Astrocyte of the cerebellum (primary cell): Measurements from ENCODE around the gene PIGS.

ENCODE experiments used
- DNase-seq: peaks from one replicate; pipeline ENCODE4 v3.0.0-alpha.2; 2011; ENCODE audit warnings: low read depth
- H3K4me3 ChIP-seq: 2 replicates; pipeline ENCODE4 v1.5.1; 2011; ENCODE audit warnings: mild to moderate bottlenecking, low read depth, low read length, moderate library complexity
- in situ Hi-C: cut with HindIII; loops from 2 replicates; pipeline ENCODE4 v1.10.0; 2017; ENCODE audit warnings: low sequenced_read_pairs
- TF ChIP-seq, protein P1 (sequence below): IDR thresholded peaks from 2 replicates; pipeline ENCODE4 v1.5.1; 2012; ENCODE audit warnings: low read length, low read depth, moderate library complexity, mild to moderate bottlenecking; ENCODE audit errors: missing control alignments

PIGS gene

DNA sequence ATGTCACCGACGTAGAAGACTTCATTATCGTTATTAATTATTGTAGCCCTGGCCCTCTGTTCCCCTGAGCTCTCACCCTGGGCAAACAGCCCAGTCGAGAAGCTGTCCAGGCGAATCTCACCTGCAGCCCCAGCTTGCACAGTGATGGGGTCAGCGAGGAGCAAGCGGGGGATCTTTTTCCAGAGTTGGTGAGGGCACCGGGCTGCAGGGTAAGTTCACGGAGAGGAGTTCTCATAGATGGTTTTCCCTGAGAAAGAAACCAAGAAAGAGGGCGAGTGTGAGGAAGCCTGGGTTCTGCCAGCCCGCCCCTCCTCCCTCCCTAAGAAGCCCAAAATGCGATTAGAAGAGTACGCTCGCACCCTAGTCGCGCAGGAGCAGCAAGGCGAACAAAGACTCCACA lies 27.1 kb upstream of the PIGS start:
- in situ Hi-C loops, result no loop called here
- TF ChIP-seq, protein P1, sequence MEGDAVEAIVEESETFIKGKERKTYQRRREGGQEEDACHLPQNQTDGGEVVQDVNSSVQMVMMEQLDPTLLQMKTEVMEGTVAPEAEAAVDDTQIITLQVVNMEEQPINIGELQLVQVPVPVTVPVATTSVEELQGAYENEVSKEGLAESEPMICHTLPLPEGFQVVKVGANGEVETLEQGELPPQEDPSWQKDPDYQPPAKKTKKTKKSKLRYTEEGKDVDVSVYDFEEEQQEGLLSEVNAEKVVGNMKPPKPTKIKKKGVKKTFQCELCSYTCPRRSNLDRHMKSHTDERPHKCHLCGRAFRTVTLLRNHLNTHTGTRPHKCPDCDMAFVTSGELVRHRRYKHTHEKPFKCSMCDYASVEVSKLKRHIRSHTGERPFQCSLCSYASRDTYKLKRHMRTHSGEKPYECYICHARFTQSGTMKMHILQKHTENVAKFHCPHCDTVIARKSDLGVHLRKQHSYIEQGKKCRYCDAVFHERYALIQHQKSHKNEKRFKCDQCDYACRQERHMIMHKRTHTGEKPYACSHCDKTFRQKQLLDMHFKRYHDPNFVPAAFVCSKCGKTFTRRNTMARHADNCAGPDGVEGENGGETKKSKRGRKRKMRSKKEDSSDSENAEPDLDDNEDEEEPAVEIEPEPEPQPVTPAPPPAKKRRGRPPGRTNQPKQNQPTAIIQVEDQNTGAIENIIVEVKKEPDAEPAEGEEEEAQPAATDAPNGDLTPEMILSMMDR, result no peak
- DNase-seq, result no peak
- peak overlapping the region; percentile 75 for H3K4me3 ChIP-seq

DNA sequence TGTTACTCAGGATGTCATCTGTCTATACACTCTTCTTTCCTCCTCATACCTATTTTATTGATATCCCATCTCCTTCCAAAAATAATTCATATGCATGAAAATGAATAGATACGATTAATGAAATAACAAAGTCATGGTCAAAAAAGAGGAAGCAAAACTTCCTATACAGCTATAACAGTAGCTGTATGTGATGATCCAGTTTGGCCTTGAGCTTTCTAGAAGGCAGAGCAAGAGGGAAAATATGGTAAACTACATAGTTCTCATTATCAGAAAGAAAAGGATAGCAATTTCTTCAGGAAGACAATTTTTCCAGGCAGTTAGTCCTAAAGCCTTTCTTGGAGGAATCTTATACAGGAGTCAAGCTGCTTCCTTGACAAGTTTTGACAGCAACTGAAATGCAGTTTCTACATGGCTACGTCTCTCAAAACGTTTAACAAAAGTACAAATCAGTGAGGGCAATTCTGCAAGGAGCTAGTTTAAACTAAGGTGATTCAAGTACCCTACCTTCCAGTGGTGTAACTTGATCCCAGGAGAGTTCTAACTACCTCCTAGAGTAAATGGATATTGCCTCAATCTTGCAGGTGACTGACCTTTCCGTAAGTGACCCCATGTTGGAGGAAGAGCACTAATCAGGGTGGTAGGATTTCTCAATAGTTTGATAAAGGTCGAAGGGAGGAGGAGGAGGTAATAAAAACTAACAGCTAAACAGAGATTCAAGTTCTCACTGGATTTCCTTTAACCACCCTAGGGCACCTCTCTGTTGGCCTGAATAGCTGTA lies 26.5 kb upstream of the PIGS start:
- H3K4me3 ChIP-seq, result peak overlapping the region; percentile 75
- DNase-seq, result no peak
- TF ChIP-seq, protein P1, result no peak
- in situ Hi-C loops, result no loop called here

DNA sequence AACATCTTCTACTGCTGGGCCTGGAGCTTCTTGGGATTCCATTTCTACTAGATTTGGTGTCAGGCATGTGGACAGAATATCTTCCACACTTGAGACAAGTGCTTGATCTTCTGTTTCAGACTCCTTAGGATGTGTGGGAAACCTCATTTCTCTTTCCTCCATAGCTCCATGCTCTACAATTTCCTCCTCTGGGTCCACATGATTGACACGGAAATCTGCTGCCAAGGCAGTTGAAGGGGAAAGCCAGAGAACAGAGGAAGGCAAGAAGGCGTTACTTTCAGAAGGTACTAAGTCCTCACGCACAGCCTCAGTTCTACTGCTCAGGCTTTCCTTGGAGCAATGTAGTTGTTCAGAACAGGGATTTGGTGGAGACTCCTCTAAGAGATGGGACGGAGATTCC lies 20.9 kb upstream of the PIGS start:
- TF ChIP-seq, protein P1, result no peak
- in situ Hi-C loops, result no loop called here
- no peak overlapping the region for H3K4me3 ChIP-seq
- DNase-seq, result no peak

DNA sequence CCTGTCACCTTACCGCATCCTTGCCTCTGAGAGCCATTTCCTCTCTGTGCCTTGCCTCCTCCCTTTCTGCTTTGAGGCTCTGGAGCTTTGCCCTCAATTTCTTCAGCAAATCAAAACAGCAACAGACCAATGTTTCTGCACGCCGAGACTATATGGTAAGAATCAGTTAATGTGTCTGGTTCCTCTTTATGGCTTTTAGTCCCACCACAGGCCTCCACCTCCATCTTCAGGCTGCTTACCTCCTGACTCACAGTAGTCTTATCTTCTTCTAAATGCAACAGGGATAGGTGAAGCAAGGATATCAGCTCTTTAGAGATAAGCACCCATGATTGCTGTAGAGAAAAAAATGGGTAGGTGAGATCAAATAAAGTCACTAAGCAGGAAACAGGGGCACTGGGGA lies 14.5 kb upstream of the PIGS start:
- H3K4me3 ChIP-seq, result no peak overlapping the region
- in situ Hi-C loops, result no loop called here
- TF ChIP-seq, protein P1, result no peak
- no peak for DNase-seq

DNA sequence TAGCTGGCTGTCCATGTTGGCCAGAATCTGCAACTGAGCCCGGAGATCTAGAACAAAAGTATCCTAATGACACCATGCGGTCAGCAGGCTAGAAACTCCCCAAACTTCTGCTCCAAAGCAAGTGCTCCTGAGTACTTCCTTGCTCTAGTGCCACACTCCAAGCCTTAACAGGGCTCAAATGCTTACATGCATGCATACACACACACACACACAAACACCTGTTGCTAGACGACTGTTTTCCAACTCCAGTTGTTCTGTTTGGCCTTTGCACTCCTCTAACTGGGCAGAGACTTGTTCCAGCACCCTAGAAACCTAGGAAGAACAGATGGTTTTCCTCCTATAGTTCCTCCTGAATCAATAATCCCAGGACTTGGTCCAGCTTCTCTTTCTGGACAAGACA lies 13.1 kb upstream of the PIGS start:
- in situ Hi-C loops, result no loop called here
- no peak overlapping the region for H3K4me3 ChIP-seq
- TF ChIP-seq, protein P1, result no peak
- DNase-seq, result no peak

DNA sequence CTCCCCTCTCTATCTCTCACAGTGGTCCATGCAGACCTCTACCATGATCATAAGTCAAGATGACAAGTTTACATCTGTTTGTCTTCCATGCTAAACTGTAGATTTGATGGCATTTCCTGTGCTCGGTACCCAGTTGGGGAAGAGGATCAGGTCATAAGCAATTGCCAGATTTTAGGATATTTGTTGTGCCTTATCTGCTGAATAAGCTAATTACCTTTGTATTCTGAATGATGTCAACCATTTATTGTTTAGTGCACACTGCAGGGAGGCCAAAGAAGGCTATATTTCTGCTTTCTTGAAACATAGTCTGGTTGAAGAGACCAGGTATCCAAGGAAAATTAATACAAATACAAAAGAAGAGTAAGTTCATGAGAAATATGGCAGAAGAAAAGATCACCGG lies 11.2 kb upstream of the PIGS start:
- DNase-seq, result no peak
- TF ChIP-seq, protein P1, result no peak
- in situ Hi-C loops, result no loop called here
- H3K4me3 ChIP-seq, result no peak overlapping the region
